AG04449 (cell line): ENCODE data around the gene BAZ1A.
"Not testable (repeated sequence)": the region's sequence is repeated elsewhere in the genome, so short reads cannot be mapped to it uniquely, and the experiment has no call there.

Experiments used
- CTCF ChIA-PET: fragments of 350-600 bp; formaldehyde crosslinking; extraction: SDS; loops from one replicate; lab custom pipeline; 2021; ENCODE audit warnings: antibody characterized with exemption; lab: Yijun Ruan, JAX
- POLR2A ChIA-PET: fragments of 400-600, 350-600 bp; formaldehyde crosslinking; extraction: SDS; loops from one replicate; lab custom pipeline; 2020; ENCODE audit warnings: antibody characterized with exemption, inconsistent platforms; lab: Yijun Ruan, JAX
- DNase-seq: peaks from one replicate; pipeline ENCODE4 v3.0.0-alpha.2; 2010; ENCODE audit warnings: low read depth, low spot score
- H3K4me3 ChIP-seq: 2 replicates; pipeline ENCODE4 v1.5.1; 2011; ENCODE audit warnings: low read depth, mild to moderate bottlenecking, control low read depth, low read length
- TF ChIP-seq, protein P1 (sequence below): IDR thresholded peaks from one replicate; pipeline ENCODE4 v1.5.1; 2011; ENCODE audit warnings: mild to moderate bottlenecking, moderate library complexity, low read length, control low read depth, inconsistent platforms; ENCODE audit not compliant: insufficient read depth; ENCODE audit errors: missing control alignments

The BAZ1A gene

DNA sequence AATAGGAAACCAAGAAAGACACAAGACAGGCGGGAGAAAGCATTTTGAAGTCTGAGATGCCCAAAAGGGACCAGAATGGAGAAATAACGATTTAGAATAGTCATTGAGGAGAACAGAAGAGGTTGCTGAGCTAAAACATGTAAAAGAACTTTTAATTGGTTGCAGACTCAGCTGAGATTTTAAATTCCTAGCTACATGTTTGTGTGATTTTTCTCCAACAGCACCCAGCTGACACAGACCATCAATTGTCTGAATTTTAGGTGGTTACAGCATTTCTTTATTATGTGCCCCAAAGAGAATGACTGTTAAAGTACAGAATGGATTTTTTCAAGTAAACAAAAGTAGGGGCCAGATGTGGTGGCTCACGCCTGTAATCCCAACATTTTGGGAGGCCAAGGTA, 50.3 kb downstream of the BAZ1A start:
- POLR2A ChIA-PET: no interaction called here

DNA sequence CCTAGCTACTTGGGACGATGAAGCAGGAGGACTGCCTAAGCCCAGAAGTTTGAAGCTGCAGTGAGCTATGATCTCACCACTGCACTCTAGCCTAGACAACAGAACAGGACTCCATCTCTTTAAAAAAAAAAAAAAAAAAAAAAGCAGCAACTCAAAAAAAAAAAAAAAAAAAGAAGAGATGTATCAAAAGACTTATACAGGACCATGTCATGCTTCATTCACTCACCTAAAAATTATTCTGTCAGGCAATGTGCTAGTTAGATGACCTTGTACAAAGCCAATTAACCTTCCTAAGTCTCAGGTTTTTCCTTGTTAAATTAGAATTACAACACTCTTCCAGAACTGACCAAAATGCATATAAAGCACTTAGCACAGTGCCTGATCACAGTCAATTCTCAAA, 50.9 kb downstream of the BAZ1A start:
- CTCF ChIA-PET: no interaction called here
- TF ChIP-seq, protein P1, sequence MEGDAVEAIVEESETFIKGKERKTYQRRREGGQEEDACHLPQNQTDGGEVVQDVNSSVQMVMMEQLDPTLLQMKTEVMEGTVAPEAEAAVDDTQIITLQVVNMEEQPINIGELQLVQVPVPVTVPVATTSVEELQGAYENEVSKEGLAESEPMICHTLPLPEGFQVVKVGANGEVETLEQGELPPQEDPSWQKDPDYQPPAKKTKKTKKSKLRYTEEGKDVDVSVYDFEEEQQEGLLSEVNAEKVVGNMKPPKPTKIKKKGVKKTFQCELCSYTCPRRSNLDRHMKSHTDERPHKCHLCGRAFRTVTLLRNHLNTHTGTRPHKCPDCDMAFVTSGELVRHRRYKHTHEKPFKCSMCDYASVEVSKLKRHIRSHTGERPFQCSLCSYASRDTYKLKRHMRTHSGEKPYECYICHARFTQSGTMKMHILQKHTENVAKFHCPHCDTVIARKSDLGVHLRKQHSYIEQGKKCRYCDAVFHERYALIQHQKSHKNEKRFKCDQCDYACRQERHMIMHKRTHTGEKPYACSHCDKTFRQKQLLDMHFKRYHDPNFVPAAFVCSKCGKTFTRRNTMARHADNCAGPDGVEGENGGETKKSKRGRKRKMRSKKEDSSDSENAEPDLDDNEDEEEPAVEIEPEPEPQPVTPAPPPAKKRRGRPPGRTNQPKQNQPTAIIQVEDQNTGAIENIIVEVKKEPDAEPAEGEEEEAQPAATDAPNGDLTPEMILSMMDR: no peak
- POLR2A ChIA-PET: no interaction called here
- DNase-seq: no peak
- H3K4me3 ChIP-seq: no peak overlapping the region

More for the DNA sequence above, 50.3 kb downstream of the BAZ1A start:
- DNase-seq: no peak
- TF ChIP-seq, protein P1: no peak
- H3K4me3 ChIP-seq: no peak overlapping the region
- CTCF ChIA-PET: no interaction called here

DNA sequence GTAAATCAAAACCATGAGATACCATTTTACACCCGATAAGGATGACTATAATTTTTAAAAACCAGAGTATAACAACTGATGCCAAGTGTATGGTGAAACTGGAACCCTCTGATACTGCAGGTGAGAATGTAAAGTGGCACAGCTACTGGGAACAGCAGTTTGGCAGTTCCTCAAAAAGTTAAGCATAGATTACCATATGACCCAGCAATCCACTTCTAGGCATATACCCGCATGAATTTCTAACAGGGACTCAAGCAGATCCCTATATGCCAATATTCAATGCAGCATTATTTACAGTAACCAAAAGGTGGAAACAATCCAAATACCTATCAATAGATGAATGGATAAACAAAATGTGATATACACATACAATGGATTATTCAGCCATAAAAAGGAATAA, 57.4 kb downstream of the BAZ1A start:
- H3K4me3 ChIP-seq: no peak overlapping the region
- TF ChIP-seq, protein P1: no peak
- ChIA-PET POLR2A (no interaction called here), CTCF (no interaction called here)
- no peak for DNase-seq

DNA sequence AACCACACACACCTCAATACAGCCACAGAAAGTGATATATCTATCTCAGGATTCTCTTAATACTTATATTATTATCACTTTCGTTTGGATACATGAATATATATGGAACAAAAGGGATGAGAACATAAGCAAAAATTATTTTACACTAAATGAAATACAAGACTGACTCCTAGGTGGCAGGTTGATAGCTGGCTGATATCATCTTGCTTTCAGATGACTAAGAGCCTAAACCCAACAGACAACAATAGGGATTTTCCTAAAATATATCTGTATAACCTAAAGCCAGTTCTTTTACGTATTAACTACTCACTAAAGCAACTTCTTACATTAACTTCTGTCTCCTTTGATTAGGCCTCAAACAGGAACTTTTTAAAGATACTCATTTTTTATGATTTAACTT, 65.1 kb downstream of the BAZ1A start:
- TF ChIP-seq, protein P1: no peak
- H3K4me3 ChIP-seq: no peak overlapping the region
- DNase-seq: no peak
- POLR2A ChIA-PET: no interaction called here
- CTCF ChIA-PET: interaction anchor here (1.1 to 1.6 kb wide), 2 partner anchors 87 to 128 kb away, joined by 3 to 5 read pairs; no protein-coding TSS in a partner anchor

DNA sequence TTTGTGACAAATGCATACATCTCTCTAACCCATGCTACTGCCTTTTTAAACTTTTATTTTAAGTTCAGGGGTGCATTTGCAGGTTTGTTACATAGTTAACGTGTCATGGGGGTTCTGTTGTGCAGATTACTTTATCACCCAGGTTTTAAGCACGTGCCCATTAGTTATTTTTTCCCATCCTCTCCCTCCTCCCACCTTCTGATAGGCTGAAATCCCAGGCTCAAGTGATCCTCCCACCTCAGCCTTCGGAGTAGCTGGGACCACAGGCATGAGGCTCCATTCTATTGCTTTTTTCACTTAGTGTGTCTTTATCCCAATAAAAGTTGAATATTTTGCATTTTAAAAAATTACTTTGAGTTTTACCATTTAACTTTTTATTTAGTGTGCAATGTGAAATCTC, 68.9 kb downstream of the BAZ1A start:
- no peak overlapping the region for H3K4me3 ChIP-seq
- no peak for DNase-seq
- ChIA-PET CTCF (no interaction called here), POLR2A (no interaction called here)
- TF ChIP-seq, protein P1: no peak

DNA sequence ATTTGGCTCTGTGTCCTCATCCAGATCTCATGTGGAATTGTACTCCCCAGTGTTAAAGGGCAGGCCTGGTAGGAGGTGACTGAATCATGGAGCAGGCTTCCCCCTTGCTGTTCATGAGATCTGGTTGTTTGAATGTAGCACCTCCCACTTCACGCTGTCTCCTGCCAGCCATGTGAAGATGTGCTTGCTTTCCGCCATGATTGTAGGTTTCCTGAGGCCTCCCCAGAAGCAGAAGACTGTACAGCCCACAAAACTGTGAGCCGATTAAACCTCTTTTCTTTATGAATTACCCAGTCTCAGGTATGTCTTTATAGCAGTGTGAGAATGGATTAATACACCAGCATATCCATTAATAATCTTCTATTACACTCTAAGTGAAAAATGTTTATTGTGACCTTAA, 70.2 kb downstream of the BAZ1A start:
- H3K4me3 ChIP-seq: no peak overlapping the region
- CTCF ChIA-PET: no interaction called here
- POLR2A ChIA-PET: no interaction called here
- TF ChIP-seq, protein P1: no peak
- DNase-seq: no peak

DNA sequence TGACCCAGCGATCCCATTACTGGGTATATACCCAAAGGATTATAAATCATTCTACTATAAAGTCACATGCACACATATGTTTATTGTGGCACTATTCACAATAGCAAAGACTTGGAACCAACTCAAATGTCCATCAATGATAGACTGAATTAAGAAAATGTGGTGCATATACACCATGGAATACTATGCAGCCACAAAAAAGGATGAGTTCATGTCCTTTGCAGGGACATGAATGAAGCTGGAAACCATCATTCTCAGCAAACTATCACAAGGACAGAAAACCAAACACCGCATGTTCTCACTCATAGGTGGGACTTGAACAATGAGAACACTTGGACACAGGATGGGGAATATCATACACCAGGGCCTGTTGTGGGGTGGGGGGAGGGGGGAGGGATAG, 76.3 kb downstream of the BAZ1A start:
- H3K4me3 ChIP-seq, CTCF ChIA-PET, DNase-seq, POLR2A ChIA-PET: not testable (repeated sequence)
